Breast epithelium (tissue), 3 donors: Measurements from ENCODE around the gene SERINC4.

Source experiments
- CTCF ChIP-seq, 3 donors: fragments of 450-650 bp; IDR thresholded peaks; one replicate each; pipeline ENCODE4 v1.5.1; 2016 to 2017; ENCODE audit warnings: antibody characterized with exemption in 3 of 3, mild to moderate bottlenecking in 3 of 3, moderate library complexity in 3 of 3
- POLR2AphosphoS5 ChIP-seq, 3 donors: sonication (generic); formaldehyde crosslinking; IDR thresholded peaks; one replicate each; pipeline ENCODE4 v1.6.1; 2017; ENCODE audit warnings: antibody characterized with exemption in 3 of 3

- no peak for TF ChIP-seq CTCF (IDR thresholded peaks at IDR 0.05)
- no peak for TF ChIP-seq POLR2AphosphoS5 (IDR thresholded peaks at IDR 0.05)
Measured at GRCh38 chr15:43808960-43809678, 9.1 kb upstream of the SERINC4 start.
